ENCODE measurements around the gene ATF6.

Gene ATF6

GRCh38 chr1:161981735-161982506, 215.8 kb downstream of the ATF6 start:
- H3K4me2 ChIP-seq (ENCODE audit: low read length), result no peak overlapping the region

GRCh38 chr1:161982507-161982895, 216.4 kb downstream of the ATF6 start:
- no peak overlapping the region for H3K4me2 ChIP-seq (ENCODE audit: low read length)
- H3K9me3 ChIP-seq (replicated peaks; ENCODE audit: low read length), result peaks cover 7% of the 10 kb centered on the region
- no peak overlapping the region for H3K4me3 ChIP-seq (ENCODE audit: low read length)
- peaks cover 2% of the 10 kb centered on the region for H3K36me3 ChIP-seq (ENCODE audit: insufficient read depth, low read length)
- no peak overlapping the region for H3K9ac ChIP-seq (ENCODE audit: low read depth, low read length)
- H3K4me1 ChIP-seq (ENCODE audit: control insufficient read depth, insufficient read depth, low read length), result peaks cover 9% of the 10 kb centered on the region
- H3K27me3 ChIP-seq (ENCODE audit: control insufficient read depth, insufficient read depth, low read length), result peaks cover 34% of the 10 kb centered on the region

More at GRCh38 chr1:161981735-161982506, 215.8 kb downstream of the ATF6 start:
- Histone ChIP-seq H3K27me3 (ENCODE audit: control insufficient read depth, insufficient read depth, low read length) (peaks cover 34% of the 10 kb centered on the region), H3K4me1 (ENCODE audit: control insufficient read depth, insufficient read depth, low read length) (peaks cover 9% of the 10 kb centered on the region), H3K4me3 (ENCODE audit: low read length) (no peak overlapping the region), H3K9me3 (replicated peaks; ENCODE audit: low read length) (peaks cover 2% of the 10 kb centered on the region), H3K36me3 (ENCODE audit: insufficient read depth, low read length) (no peaks in the 10 kb centered on the region), H3K9ac (ENCODE audit: low read depth, low read length) (no peak overlapping the region)

- Histone ChIP-seq H3K4me2 (ENCODE audit: low read length) (no peak overlapping the region), H3K9me3 (replicated peaks; ENCODE audit: low read length) (peaks cover 9% of the 10 kb centered on the region), H3K4me1 (ENCODE audit: control insufficient read depth, insufficient read depth, low read length) (peaks cover 8% of the 10 kb centered on the region), H3K9ac (ENCODE audit: low read depth, low read length) (no peak overlapping the region), H3K36me3 (ENCODE audit: insufficient read depth, low read length) (peaks cover 2% of the 10 kb centered on the region), H3K27me3 (ENCODE audit: control insufficient read depth, insufficient read depth, low read length) (peaks cover 30% of the 10 kb centered on the region), H3K4me3 (ENCODE audit: low read length) (no peak overlapping the region)
Measured at GRCh38 chr1:161982917-161983316, 216.8 kb downstream of the ATF6 start.

DNA sequence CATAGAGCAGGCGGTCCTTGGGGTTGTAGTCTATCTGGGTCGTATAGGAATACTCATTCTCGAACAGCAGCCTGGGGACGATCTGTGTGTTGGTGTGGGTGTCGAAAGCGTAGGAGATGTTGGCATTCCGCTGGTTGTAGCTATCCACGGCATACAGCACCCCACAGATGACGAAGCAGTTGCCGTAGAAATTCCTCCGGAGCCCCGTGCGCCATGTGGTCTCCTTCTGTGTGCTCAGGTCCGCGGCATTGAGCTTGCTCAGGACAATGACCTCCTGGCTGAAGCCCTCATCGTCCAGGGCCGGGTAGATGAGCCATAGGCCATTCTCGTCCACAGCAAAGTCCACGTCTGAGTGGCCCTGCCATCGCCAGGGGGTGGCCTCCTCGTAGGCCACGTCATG, 217.6 kb downstream of the ATF6 start:
- Histone ChIP-seq H3K36me3 (ENCODE audit: insufficient read depth, low read length) (peaks cover 2% of the 10 kb centered on the region), H3K9me3 (replicated peaks; ENCODE audit: low read length) (peaks cover 7% of the 10 kb centered on the region), H3K27me3 (ENCODE audit: control insufficient read depth, insufficient read depth, low read length) (peaks cover 22% of the 10 kb centered on the region), H3K4me1 (ENCODE audit: control insufficient read depth, insufficient read depth, low read length) (peaks cover 3% of the 10 kb centered on the region), H3K9ac (ENCODE audit: low read depth, low read length) (no peak overlapping the region), H3K4me3 (ENCODE audit: low read length) (no peak overlapping the region), H3K4me2 (ENCODE audit: low read length) (no peak overlapping the region)

- Histone ChIP-seq H3K4me2 (ENCODE audit: low read length) (no peak overlapping the region), H3K9me3 (replicated peaks; ENCODE audit: low read length) (peaks cover 7% of the 10 kb centered on the region), H3K27me3 (ENCODE audit: control insufficient read depth, insufficient read depth, low read length) (peaks cover 16% of the 10 kb centered on the region), H3K36me3 (ENCODE audit: insufficient read depth, low read length) (peaks cover 2% of the 10 kb centered on the region), H3K4me3 (ENCODE audit: low read length) (no peak overlapping the region), H3K4me1 (ENCODE audit: control insufficient read depth, insufficient read depth, low read length) (peaks cover 6% of the 10 kb centered on the region), H3K9ac (ENCODE audit: low read depth, low read length) (no peak overlapping the region)
Measured at GRCh38 chr1:161985301-161985822, 219.2 kb downstream of the ATF6 start.

DNA sequence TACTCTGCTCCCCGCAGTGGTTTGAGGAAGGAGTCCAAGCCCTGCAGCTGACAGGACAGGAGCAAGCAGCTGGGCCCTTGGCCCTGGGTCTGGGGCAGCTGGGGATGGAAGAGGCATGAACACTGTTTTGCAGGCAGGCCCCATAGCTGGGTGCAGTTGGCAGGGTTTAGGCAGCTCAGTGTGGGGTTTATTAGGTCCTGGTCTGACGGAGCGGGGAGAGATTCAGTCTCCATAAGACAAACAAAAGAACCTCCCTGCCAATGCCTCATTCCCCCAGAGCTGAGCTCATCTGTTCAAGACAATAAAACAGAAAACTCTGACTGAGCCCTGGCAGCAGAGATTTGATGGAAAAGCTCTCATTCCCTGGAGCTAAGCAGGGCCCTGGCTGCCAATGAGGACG, 220.2 kb downstream of the ATF6 start:
- H3K27me3 ChIP-seq (ENCODE audit: control insufficient read depth, insufficient read depth, low read length), result peaks cover 10% of the 10 kb centered on the region
- no peak overlapping the region for H3K4me3 ChIP-seq (ENCODE audit: low read length)
- peaks cover 7% of the 10 kb centered on the region for H3K9me3 ChIP-seq (replicated peaks; ENCODE audit: low read length)
- no peak overlapping the region for H3K4me2 ChIP-seq (ENCODE audit: low read length)
- peaks cover 2% of the 10 kb centered on the region for H3K36me3 ChIP-seq (ENCODE audit: insufficient read depth, low read length)
- no peak overlapping the region for H3K9ac ChIP-seq (ENCODE audit: low read depth, low read length)
- peaks cover 6% of the 10 kb centered on the region for H3K4me1 ChIP-seq (ENCODE audit: control insufficient read depth, insufficient read depth, low read length)

GRCh38 chr1:161987303-161987702, 221.2 kb downstream of the ATF6 start:
- Histone ChIP-seq H3K9me3 (replicated peaks; ENCODE audit: low read length) (peaks cover 7% of the 10 kb centered on the region), H3K4me3 (ENCODE audit: low read length) (no peak overlapping the region), H3K4me2 (ENCODE audit: low read length) (no peak overlapping the region), H3K4me1 (ENCODE audit: control insufficient read depth, insufficient read depth, low read length) (peaks cover 6% of the 10 kb centered on the region), H3K27me3 (ENCODE audit: control insufficient read depth, insufficient read depth, low read length) (peaks cover 7% of the 10 kb centered on the region), H3K9ac (ENCODE audit: low read depth, low read length) (no peak overlapping the region), H3K36me3 (ENCODE audit: insufficient read depth, low read length) (peaks cover 2% of the 10 kb centered on the region)

- Histone ChIP-seq H3K4me3 (ENCODE audit: low read length) (no peak overlapping the region), H3K4me1 (ENCODE audit: control insufficient read depth, insufficient read depth, low read length) (peaks cover 6% of the 10 kb centered on the region), H3K36me3 (ENCODE audit: insufficient read depth, low read length) (peaks cover 2% of the 10 kb centered on the region), H3K27me3 (ENCODE audit: control insufficient read depth, insufficient read depth, low read length) (peaks cover 1% of the 10 kb centered on the region), H3K9ac (ENCODE audit: low read depth, low read length) (no peak overlapping the region), H3K4me2 (ENCODE audit: low read length) (no peak overlapping the region), H3K9me3 (replicated peaks; ENCODE audit: low read length) (peaks cover 7% of the 10 kb centered on the region)
Measured at GRCh38 chr1:161987872-161988271, 221.8 kb downstream of the ATF6 start.

DNA sequence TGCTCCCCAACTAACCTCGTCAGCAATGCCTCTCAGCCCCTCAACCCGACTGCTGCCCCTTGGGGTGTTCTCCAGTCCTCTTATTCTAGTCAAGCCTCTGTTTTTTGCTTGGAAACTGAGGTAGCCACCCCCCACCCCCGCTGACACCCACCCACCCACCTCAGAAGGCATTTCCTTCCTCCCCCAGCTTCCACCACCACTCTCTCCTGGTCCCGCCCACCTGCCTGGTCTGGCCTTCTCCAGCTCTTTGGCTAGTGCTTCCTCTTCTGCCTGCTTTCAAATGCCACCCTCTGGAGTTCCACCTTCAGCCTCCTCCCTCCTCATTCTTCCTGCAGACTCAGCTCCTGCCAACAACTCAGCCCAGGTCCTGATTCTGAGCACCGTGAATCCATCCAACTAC, 222.3 kb downstream of the ATF6 start:
- Histone ChIP-seq H3K4me2 (ENCODE audit: low read length) (no peak overlapping the region), H3K4me3 (ENCODE audit: low read length) (no peak overlapping the region), H3K9me3 (replicated peaks; ENCODE audit: low read length) (peaks cover 7% of the 10 kb centered on the region), H3K36me3 (ENCODE audit: insufficient read depth, low read length) (peaks cover 2% of the 10 kb centered on the region), H3K9ac (ENCODE audit: low read depth, low read length) (no peak overlapping the region), H3K27me3 (ENCODE audit: control insufficient read depth, insufficient read depth, low read length) (no peaks in the 10 kb centered on the region), H3K4me1 (ENCODE audit: control insufficient read depth, insufficient read depth, low read length) (peaks cover 6% of the 10 kb centered on the region)

- Histone ChIP-seq H3K4me3 (ENCODE audit: low read length) (no peak overlapping the region), H3K9me3 (replicated peaks; ENCODE audit: low read length) (peaks cover 7% of the 10 kb centered on the region), H3K36me3 (ENCODE audit: insufficient read depth, low read length) (peaks cover 2% of the 10 kb centered on the region), H3K4me2 (ENCODE audit: low read length) (no peak overlapping the region), H3K4me1 (ENCODE audit: control insufficient read depth, insufficient read depth, low read length) (peaks cover 6% of the 10 kb centered on the region), H3K27me3 (ENCODE audit: control insufficient read depth, insufficient read depth, low read length) (peaks cover under 1% of the 10 kb centered on the region), H3K9ac (ENCODE audit: low read depth, low read length) (no peak overlapping the region)
Measured at GRCh38 chr1:161989108-161989507, 223.0 kb downstream of the ATF6 start.

GRCh38 chr1:161989786-161990185, 223.7 kb downstream of the ATF6 start:
- peaks cover 7% of the 10 kb centered on the region for H3K27me3 ChIP-seq (ENCODE audit: control insufficient read depth, insufficient read depth, low read length)
- peaks cover 7% of the 10 kb centered on the region for H3K9me3 ChIP-seq (replicated peaks; ENCODE audit: low read length)
- H3K36me3 ChIP-seq (ENCODE audit: insufficient read depth, low read length), result peaks cover 2% of the 10 kb centered on the region
- H3K4me1 ChIP-seq (ENCODE audit: control insufficient read depth, insufficient read depth, low read length), result peaks cover 8% of the 10 kb centered on the region
- H3K4me3 ChIP-seq (ENCODE audit: low read length), result no peak overlapping the region
- no peak overlapping the region for H3K9ac ChIP-seq (ENCODE audit: low read depth, low read length)
- no peak overlapping the region for H3K4me2 ChIP-seq (ENCODE audit: low read length)

- Histone ChIP-seq H3K9ac (ENCODE audit: low read depth, low read length) (no peak overlapping the region), H3K4me1 (ENCODE audit: control insufficient read depth, insufficient read depth, low read length) (peaks cover 6% of the 10 kb centered on the region), H3K36me3 (ENCODE audit: insufficient read depth, low read length) (peaks cover 5% of the 10 kb centered on the region), H3K4me2 (ENCODE audit: low read length) (no peak overlapping the region), H3K27me3 (ENCODE audit: control insufficient read depth, insufficient read depth, low read length) (peaks cover 15% of the 10 kb centered on the region), H3K4me3 (ENCODE audit: low read length) (no peak overlapping the region), H3K9me3 (replicated peaks; ENCODE audit: low read length) (no peaks in the 10 kb centered on the region)
Measured at GRCh38 chr1:161993576-161993975, 227.5 kb downstream of the ATF6 start.

Measured in skeletal muscle satellite cell (primary cell).